AG10803 (cell line): ENCODE measurements around the gene APIP.

Experiments
- DNase-seq: peaks from one replicate; pipeline ENCODE4 v3.0.0; 2010; ENCODE audit warnings: low read depth
- H3K4me3 ChIP-seq: 2 replicates; pipeline ENCODE4 v1.5.1; 2011; ENCODE audit warnings: mild to moderate bottlenecking, low read length, control low read depth
- TF ChIP-seq, protein P1 (sequence below): conservative IDR thresholded peaks from 2 replicates; pipeline ENCODE4 v1.5.1; 2011; ENCODE audit warnings: mild to moderate bottlenecking, low read length, control low read depth, inconsistent platforms

Gene APIP

DNA sequence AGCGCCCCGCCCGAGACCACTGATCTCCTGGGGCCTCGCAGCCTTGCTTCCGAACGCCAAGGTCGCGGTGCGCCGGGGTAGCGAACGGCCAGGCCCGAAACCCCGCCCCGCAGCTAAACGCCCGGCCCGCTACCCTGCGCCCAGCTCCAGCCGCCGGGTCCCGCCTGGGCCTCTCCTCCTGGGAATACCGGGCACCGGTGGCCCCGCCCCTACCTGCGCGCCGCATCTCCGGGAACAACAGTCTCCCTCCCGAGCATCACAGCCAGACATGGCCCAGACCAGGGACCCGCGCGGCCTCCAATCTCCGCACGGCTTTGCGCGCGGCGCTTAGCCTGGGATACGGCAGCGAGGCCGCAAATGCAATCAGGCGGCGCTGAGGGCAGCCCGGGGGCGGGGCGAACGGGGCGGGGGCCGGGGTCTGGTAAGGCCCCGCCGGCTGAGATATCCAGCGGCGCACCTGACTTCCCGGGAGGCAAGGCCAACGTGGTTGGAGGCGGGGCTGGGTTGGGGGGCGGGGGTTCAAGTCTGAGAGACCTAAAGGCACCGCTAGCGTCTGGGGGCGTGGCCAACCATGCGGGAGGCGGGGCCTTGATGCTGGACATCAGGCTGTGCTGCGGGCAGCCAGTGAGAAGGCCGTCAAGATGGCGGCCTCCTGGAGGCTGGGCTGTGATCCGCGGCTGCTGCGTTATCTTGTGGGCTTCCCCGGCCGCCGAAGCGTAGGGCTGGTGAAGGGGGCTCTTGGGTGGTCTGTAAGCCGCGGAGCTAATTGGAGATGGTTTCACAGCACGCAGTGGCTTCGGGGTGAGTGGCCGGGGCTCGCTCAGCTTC, at the start of gene APIP, which contains the start of gene PDHX:
Gene APIP, minus strand, starts transcription at position 365 of the 828 bp plus-strand sequence. Its CDS starts 95 bp downstream, at position 270.
Gene PDHX, plus strand, starts transcription at position 604 of the 828 bp plus-strand sequence. Its CDS starts 38 bp downstream, at position 642.
- TF ChIP-seq, protein P1, sequence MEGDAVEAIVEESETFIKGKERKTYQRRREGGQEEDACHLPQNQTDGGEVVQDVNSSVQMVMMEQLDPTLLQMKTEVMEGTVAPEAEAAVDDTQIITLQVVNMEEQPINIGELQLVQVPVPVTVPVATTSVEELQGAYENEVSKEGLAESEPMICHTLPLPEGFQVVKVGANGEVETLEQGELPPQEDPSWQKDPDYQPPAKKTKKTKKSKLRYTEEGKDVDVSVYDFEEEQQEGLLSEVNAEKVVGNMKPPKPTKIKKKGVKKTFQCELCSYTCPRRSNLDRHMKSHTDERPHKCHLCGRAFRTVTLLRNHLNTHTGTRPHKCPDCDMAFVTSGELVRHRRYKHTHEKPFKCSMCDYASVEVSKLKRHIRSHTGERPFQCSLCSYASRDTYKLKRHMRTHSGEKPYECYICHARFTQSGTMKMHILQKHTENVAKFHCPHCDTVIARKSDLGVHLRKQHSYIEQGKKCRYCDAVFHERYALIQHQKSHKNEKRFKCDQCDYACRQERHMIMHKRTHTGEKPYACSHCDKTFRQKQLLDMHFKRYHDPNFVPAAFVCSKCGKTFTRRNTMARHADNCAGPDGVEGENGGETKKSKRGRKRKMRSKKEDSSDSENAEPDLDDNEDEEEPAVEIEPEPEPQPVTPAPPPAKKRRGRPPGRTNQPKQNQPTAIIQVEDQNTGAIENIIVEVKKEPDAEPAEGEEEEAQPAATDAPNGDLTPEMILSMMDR: no peak
- peak; percentile 99 for DNase-seq
- H3K4me3 ChIP-seq: peak within 1 kb of the TSS; percentile 94

DNA sequence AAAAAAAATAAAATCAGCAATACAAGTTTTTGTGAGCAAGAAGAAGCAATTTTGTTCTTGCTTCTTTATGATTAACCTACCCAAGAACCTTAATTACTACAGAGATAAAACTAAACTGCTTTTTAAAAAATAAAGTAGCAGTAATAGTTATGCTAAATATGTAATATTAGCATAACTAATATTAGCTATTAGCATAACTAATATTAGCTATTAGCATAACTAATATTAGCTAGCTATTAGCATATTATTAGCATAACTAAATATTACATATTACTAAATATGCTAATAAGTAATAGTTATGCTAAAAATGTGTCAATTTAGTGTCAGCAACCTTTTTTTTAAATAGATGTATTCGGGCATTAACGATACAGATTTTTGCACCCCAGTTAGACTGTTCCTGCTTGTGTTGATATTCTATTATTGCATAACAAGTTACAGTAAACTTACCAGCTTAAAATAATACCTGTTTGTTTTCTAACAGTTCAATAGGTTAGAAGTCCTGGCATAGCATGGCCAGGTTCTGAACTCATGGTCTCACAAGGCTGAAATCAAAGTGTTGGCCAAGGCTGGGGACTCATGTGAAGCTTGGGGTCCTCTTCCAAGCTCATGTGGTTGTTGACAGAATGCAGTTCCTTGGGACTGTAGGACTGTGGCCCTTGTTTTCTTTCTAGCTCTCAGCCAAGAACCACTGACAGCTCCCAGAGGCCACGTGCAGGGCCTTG, 48.6 kb upstream of the APIP start:
- DNase-seq: no peak
- TF ChIP-seq, protein P1: no peak
- no peak overlapping the region for H3K4me3 ChIP-seq

GRCh38 chr11:34963351-34963750, 47.2 kb upstream of the APIP start:
- no peak for DNase-seq
- H3K4me3 ChIP-seq: no peak overlapping the region
- TF ChIP-seq, protein P1: no peak

GRCh38 chr11:34962034-34962433, 45.9 kb upstream of the APIP start:
- H3K4me3 ChIP-seq: no peak overlapping the region
- no peak for DNase-seq
- TF ChIP-seq, protein P1: no peak

DNA sequence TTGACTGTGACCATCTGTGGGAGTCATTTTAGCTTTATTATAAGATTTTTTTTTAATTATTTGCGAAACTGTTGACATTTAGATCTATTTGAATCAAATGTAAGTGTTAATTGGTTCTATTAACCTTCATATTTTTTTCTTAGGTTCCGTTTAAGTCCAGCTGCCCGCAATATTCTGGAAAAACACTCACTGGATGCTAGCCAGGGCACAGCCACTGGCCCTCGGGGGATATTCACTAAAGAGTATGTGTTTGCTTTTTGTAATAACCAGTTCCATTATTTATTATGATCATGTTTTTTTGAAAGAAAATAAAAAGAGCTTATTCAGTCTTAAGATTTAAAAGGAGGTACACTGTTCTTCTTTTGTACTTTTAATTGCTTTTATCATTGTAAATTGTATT, 44.1 kb upstream of the APIP start:
- H3K4me3 ChIP-seq: no peak overlapping the region
- DNase-seq: no peak
- TF ChIP-seq, protein P1: no peak

- TF ChIP-seq, protein P1: no peak
- no peak overlapping the region for H3K4me3 ChIP-seq
- DNase-seq: no peak
Measured at GRCh38 chr11:34959770-34960169, 43.6 kb upstream of the APIP start.
